AG08395 (cell line): ENCODE measurements around the gene AGBL4.

ENCODE experiments used
- DNase-seq: peaks from one replicate; pipeline ENCODE4 v3.0.0; 2012; ENCODE audit warnings: mixed read lengths, low spot score

AGBL4 gene

DNA sequence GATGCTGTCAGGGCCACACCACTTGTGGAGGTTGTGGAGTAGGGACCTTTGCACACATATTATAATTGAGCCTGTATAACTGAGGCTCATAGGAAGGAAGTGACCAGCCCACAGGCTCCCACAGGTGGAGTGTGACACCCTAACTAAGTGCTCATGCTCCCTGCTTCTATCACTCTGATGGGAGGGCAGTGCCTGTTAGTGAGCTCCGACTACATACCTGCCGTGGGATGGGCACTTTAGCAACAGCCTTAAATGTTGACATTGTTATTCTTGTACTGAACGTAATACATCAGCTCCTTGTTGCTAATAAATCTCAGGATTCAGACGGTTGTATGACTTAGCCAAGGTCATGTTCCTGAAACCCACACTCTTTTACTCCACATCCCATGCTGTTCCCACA is 1305.0 kb downstream of the AGBL4 start:
- no peak for DNase-seq

DNA sequence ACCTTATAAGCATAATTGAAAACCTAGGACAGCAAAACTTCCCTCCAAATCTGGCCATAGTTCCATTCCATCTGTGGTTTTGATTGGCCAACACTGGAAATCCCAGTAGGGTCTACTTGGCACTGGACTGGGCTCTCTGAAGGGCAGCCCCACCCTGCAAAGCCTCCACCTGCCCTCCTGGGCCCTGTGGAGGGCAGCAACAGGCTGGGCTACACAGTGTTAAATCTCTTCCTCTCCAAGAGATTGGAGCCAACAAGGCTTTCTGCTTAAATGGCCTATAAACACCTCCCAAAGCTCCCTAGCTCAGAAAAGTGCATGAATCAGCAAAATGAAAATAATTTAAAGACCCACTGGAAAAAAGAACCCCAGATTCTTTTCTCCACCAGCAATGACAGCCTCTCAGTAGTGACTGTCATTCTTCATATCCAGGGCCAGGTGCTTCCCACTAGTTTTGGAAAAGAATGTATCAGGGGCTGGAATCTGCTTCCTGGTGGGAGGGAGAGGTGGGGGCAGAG is 1305.6 kb downstream of the AGBL4 start:
- DNase-seq, result no peak

DNA sequence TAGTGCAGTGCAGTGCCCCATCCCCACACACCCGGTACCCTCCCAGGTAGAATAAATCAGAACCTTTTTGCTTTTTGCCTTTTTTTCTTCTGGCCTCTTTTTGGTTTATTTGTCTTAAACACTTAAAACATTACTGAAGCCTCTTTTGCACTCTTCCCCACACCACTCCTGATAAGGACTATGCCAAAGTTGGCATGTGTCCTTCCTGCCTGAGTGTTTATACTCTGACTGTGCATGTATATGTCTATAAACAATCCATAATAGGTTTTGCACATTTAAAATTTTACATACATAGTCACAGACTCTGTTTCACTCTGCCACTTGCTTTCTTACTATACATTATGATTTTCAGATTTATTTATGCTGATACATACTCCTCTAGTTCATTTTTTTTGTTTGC is 1306.7 kb downstream of the AGBL4 start:
- no peak for DNase-seq

DNA sequence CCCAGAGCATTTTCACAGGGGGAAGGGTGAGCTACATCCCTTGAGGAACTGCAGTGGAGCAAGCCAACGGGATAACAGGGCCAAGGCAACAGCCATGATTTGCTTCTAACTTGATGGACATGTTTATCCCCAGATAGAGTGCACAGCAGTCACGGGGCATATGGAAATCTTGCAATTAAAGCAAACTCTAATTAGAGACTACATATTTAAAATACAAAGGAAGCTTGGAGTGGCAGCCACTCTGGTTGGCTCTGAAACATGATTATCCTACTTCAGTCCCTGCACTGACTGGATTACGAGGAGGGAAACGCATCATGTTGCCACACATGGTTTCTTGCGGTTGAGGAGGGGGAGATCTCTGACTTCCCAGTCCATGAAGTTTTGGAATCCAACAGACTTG is 1307.8 kb downstream of the AGBL4 start:
- no peak for DNase-seq

DNA sequence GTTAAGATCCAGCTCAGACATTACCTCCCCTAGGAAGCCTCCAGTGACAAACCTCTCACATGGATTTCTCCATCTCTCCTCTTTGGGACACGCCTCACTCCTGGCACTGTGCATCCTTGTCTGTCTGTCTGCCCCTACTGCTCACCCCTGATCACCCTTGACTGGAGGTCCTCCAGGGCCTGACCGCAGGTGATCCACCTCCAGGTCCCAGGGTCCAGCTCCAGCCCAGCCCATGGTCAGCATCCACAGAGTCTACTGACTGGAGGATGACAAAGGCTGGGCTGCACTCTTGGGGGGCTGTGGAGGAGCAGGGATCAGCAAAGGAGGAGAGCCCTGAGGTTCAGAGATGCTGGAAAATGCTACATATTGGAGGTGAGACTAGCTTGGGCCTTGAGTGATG is 1312.8 kb downstream of the AGBL4 start:
- DNase-seq, result no peak

DNA sequence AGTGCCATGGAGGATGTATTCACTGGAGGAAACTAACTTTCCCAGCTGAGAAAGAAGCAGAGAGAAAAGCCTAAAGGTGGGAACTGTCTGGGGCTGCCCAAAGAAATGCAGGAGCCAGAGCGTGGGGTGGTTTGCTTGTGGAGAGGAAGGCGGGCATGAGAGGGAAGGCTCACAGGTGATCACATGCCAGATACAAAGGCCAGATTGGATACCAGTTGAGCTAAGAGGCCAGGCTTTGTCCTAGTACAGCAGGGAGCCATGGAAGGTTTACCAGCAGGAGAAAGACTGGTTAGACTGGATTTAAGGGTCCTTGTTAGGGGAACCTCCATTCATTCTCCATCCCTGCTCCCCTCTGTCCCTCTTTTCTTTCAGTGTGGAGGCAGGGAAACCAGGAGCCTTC is 1313.4 kb downstream of the AGBL4 start:
- DNase-seq, result no peak

DNA sequence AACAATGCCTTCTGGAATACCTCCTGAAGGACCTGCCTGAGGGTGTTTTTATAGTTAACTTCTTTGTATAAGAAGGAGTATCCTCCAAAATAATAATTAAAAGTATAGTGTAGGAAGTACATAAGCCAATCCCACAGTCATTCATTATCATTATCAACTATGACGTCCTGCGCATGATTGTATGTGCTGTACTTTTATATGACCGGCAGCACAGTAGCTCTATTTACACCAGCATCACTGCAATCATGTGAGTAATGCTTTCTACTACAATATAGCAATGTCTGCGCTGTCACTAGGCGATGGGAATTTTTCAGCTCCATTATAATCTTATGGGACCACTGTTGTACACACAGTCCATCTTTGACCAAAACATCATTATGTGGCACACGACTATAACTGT is 1319.0 kb downstream of the AGBL4 start:
- DNase-seq, result no peak

DNA sequence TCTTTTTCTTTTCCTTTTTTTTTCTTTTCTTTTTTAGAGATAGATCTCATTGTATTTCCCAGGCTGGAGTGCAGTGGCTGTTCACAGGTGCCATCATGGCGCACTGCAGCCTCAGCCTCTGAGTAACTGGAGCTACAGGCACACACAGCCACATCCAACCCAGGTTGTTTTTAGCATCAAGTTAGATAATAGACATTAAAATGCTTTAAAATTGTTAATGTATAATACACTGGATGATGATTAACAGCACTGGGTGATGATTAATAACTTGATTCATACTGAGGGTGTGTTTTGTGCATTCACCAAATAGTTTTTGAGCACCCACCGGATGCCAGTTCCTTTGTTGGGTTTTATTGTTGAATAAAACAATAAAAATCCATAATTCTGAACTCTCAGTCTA is 1322.3 kb downstream of the AGBL4 start:
- no peak for DNase-seq

DNA sequence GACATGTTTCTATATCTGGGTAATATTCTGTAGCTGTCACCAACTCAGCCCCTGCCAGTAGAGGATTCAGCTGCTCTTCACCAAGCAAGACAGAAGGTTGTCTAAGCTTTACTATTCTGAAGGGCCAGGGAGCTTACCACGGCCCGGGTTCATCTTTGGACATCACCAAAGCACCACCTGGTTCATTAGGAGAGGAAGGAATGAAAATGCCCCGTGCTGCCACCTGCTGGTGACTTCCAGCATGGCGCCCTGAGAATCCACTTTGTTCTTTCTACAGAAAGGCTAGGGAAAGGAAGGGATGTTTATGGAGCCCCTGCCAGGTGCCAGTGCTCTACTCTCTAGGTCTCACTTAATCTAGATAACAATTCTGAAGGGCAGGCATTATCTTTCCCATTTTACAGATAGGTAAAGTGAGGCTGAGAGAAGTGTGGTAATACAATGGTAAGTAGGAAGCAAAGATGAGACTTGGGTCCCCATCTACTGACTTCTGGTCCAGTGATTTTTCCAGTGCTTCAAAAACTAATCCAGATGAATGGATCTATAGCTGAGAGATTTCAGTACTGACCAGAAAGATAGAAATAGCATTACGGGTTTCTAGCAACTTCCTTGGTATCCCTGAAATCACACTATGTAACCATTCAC is 1326.6 kb downstream of the AGBL4 start:
- peak; percentile 64 for DNase-seq

DNA sequence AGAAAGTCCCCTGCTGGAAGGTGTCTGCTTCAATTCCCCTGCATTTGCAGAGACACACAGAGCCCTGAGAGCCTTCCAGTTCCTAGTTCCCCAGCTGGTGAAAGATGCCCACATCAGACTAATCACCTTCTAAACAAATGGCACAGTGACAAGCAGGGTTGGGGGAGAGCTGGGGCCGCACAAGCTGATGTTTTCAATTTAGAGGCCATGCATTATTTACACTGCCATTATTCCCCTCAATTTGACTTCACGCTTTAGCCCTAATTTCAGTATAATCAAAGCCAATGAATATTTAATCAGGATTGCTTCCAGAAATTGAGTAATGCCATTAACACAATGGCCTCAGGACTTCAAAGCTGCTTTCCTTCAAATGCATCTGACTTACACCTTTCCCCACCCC is 1328.6 kb downstream of the AGBL4 start:
- no peak for DNase-seq

DNA sequence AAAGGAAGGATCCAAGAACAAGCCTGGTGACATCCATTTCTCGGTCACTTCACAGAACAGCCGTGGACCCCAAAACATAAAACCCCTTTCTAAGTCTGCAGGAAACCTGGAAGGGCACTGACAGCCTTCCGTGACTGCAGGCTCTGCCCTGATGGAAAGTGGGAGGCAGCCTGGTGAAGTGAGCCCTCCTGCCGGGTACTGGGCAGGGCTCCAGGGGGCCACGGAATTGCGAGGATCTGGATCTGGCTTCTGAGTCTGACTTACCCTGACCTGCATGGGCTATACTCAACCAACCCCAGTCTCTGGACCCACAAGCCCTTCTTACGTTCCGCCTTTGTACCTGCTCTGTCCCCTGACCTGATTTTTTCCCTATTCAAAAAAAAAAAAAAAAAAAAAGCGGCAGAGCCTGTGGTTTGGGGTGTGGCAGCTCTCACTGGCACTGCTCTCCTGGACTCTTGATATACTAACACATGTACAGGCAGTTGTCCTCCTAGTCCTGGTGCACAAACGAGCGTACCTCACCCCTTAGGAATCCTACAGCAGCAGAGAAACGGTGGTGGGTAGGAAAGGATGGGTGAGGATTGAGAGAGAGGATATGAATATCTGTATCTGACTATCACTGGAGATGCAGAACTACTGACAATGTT is 1330.0 kb downstream of the AGBL4 start:
- no peak for DNase-seq

DNA sequence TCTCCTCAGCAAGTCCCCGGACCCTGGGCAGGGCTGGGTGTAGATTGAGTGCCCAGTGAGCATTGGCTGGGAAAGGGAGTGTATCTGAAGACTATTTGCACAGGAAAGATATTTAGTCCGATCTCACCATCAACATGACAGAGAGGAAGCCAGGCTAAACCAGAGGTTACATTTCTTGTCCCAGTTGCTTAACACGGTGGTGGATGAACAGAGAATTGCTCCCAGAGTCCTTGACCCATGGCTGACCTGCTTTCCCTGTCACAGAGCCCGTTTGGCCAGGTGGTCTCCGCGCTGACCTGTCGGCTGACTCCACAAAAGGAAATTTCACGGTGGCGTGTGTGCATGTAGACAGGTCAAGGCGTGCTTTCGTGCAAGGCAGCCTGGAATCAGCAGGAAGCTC is 1330.6 kb downstream of the AGBL4 start:
- no peak for DNase-seq

DNA sequence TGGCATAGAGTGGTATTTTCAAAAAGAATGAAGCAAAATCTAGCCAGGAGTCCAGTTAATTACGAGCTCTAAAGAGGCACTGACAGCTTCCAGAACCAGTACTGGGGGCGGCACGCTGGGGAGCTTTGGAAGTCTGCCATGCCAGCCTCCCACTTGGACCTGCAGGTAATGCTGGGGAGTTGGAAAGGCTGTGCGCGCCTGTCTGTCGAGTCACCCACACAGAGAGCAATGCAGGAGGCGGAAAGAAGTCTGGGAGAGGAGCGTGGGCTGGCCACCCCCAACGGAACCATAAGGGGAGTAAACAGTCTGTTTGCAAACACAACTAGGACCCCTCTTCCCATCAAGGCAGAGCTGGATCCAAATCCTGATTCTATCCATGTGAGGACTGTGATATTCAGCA is 1331.5 kb downstream of the AGBL4 start:
- DNase-seq, result no peak

DNA sequence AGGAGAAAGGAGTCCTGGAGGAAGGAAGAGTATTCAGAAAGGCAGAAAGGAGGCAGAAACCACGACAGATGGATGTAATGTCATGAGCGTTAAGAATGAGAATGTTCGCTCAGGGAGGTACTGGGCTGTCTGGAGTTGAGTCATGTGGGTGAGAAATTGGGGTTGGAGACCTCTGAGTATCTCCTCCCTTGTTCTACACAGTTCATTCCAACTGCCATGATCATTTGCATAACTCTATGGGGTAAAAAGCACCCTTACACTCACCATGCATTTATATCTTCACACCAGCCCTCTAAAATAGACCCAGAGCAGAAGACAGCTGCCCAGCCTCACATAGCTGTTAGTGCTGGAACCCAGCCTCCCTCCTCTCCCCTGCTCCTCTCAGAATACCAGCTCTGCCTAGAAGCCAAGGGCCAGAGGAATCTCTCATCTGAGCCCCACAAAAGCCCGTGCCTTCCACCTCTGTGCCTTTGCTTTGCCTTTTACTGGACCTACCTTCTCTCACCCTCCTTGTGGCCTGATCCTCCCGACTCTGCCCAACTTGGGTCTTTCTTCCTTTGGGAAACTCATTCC is 1332.2 kb downstream of the AGBL4 start:
- no peak for DNase-seq

DNA sequence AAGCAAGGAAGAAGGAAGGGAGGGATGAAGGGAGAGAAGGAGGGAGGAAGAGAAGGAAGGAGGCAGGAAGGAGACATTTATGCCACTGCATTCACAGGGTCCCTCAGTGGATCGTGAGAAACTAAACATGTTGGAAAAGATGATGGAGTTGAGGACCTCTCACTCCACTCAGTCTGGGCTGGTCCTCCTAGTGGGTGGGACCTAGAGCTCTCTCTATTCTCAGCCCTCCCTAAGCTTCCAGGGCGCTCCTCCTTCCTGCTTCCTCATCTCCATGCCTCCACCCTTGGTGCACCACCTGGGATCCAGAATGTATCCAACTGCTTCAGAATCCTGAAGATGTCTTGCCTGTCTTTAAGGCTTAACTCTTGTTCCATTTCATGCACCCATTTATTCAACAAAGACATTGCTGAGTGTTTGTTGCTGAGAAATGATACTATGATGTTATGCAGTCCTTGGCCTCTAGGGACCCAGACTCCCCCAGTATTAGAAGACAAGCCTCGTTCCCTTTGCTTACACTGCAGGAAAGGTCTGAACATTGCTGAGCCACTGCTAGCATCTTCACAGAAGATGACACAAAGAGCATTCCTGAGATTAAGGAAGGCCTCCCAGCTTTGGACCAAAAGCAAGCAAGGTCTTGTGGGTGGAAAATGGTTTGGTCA is 1335.5 kb downstream of the AGBL4 start:
- DNase-seq, result peak; percentile 9

DNA sequence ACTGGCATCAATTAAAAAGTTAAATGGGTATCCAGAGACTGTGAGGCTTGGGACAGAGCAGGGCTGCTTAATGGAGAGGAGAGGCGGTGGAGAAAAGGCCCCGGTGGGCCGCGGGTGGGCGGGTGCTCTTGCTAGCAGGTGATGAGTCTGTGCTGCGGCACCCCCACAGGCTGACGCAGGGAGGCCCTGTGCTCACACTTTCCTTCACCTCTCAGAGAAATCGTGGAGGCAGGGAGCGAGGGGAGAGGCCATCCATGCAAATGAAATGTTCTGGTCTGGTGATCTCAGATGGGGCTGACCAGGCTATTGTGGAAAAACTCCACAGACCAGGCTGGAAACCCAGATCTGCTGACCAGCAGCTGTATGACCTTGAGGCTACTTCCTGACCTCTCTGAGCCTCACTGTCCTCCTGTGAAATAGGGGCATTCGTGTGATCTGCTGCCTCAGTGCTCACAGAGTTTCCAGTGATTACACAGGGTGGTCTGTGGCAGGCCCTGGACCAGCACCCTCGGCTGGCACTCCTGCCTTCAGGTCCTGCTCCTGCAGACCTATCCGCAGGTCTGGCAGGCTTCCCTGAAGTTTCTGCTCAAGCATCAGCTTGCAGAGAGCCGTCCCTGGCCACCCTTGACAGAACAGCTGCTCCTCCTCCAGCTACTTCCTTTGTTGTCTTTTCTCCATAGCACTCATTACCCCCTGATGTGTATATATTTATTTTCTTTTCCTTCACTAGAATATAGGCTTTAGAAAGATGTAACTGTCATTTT is 1336.3 kb downstream of the AGBL4 start:
- no peak for DNase-seq

DNA sequence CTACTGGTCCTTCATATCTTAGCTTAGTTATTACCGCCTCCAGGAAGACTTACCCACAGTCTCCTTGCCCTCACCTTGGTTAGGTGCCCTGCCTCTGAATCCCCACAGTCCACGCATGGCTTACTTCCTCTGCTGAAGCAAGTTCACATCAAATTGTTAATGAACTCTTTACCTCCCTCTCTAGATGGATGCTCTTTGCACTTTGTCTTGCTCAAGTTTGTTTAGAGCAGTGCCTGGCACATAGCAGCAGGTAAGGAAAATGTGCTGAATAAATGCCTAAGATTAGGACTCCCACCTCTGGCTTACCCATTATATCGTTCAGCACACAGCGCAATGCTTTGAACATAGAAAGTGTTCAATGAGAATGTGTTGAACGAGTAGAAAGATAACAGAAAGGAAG is 1337.6 kb downstream of the AGBL4 start:
- DNase-seq, result no peak

DNA sequence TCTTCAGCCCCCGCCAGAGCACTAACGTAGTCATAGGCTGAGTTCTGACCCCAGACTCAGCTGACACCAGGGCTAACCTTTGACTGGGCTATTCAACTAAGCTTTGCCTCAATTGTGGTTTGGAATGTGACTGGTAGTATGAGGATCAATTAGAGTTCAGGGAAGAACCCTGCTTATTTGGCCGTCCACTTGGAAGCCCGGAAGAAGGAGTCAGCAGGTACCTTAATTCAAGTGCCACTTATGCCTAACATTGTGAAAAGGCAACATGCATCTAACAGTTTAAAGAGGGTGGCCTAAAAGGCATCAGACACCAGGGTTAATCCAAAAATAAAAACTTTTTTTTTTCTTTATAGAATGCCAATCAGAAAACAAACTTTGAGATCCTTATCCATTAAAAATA is 1339.4 kb downstream of the AGBL4 start:
- DNase-seq, result no peak

DNA sequence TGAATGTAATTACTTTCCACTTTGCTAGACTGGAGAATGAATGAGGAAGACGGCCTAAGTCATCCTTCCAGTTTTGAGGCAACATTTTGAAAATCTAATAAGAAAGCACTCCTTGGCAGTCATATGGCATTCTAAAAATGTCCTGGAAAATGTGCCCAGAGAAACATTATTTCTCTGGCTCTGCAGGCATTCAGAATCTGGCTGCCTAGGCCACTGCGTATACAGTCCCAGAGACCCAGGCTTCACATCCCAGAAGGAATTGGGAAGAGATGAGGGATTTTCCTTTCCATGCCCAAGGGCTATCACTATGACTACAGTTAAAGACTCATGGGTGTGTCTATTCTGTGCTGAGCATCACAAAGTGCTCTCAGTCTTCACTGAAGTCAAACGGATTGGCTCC is 1339.9 kb downstream of the AGBL4 start:
- DNase-seq, result no peak

DNA sequence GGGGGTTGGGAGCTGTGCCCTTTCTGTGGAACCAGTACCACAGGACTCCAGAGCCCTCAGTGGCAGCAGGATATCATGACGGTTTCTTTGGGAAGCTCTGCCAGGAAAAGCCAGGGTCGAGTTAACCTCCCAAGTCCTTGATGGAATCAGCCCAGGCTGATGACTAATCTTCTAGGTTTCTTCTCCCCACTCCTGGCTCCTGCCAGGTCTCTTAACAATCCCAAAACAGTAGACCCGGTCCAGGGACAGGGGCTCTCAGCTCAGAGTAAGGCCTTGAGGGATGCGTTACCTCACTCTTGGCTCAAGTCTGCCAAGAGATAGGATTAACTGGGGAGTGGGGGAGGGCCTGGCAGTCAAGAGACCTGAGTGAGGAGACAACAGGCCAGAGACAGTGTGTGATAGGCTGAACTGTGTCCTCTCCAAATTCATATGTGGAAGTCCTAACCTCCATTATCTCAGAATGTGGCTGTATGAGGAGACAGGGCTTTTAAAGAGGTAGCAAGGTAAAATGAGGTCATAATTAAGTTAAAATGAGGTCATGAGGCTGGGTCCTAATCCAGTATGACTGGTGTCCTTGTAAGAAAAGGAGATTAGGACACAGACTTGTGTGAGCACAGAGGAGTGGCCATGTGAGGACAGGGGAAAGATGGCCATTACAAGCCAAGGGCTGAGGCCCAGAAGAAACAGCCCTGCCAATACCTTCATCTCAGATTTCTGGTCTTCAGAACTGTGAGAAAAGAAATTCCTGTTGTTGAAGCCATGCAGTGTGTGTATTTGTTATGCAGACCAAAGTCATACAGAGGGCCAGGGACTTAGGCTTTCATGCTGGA is 1342.1 kb downstream of the AGBL4 start:
- no peak for DNase-seq

DNA sequence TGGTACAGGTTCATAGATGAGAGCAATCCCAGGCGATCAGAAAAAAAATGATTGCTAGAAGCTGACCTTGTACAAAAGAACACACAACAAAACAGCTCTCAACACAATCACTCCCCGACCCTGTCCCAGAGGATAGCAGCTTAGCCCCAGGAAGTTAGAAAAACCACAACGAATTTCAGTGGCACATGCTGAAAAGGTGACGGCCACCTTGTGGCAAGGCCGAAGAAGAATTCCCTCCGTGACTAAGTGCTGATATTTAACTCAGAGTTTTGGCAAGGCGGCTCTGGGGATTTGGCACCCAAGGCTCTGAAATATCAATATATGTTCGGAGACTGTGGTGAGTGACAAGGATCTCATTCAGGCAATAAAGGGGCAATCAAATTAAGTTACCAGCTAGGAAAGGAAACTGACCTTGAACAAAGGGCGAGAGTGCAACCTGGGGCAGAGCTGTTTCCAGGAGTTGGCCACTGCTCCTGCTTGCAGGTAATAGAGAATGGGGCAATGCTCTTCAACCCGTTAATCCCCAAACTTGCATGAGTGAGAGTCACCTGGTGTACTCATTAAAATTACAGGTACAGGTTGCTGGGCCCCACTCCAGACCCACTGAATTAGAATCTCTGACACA is 1343.2 kb downstream of the AGBL4 start:
- DNase-seq, result no peak
